ENCODE results near the gene N4BP2L1.

N4BP2L1 gene

GRCh38 chr13:32431361-32431760, 3.4 kb upstream of the N4BP2L1 start:
- DNase-seq (ENCODE audit: low read depth, low spot score): no peak

GRCh38 chr13:32430018-32430747, 2.3 kb upstream of the N4BP2L1 start:
- no peak for DNase-seq (ENCODE audit: low read depth, low spot score)

- DNase-seq (ENCODE audit: low read depth, low spot score): no peak
Observed at GRCh38 chr13:32429433-32429909, 1.5 kb upstream of the N4BP2L1 start.

- no peak for DNase-seq (ENCODE audit: low read depth, low spot score)
Observed at GRCh38 chr13:32428581-32429432, 877 bp upstream of the N4BP2L1 start.

- no peak for DNase-seq (ENCODE audit: low read depth, low spot score)
Observed at GRCh38 chr13:32426990-32427851, 709 bp downstream of the N4BP2L1 start.

- DNase-seq (ENCODE audit: low read depth, low spot score): no peak
Observed at GRCh38 chr13:32426191-32426989, 1.5 kb downstream of the N4BP2L1 start.

- DNase-seq (ENCODE audit: low read depth, low spot score): no peak
Observed at GRCh38 chr13:32425158-32425557, 2.8 kb downstream of the N4BP2L1 start.

- no peak for DNase-seq (ENCODE audit: low read depth, low spot score)
Observed at GRCh38 chr13:32423592-32423991, 4.3 kb downstream of the N4BP2L1 start.

GRCh38 chr13:32419862-32420261, 8.1 kb downstream of the N4BP2L1 start:
- DNase-seq (ENCODE audit: low read depth, low spot score): no peak

- DNase-seq (ENCODE audit: low read depth, low spot score): no peak
Observed at GRCh38 chr13:32417995-32418394, 9.9 kb downstream of the N4BP2L1 start.

- DNase-seq (ENCODE audit: low read depth, low spot score): no peak
Observed at GRCh38 chr13:32415019-32415418, 12.9 kb downstream of the N4BP2L1 start.

- no peak for DNase-seq (ENCODE audit: low read depth, low spot score)
Observed at GRCh38 chr13:32414580-32414979, 13.3 kb downstream of the N4BP2L1 start.

- no peak for DNase-seq (ENCODE audit: low read depth, low spot score)
Observed at GRCh38 chr13:32413284-32413683, 14.6 kb downstream of the N4BP2L1 start.

- DNase-seq (ENCODE audit: low read depth, low spot score): no peak
Observed at GRCh38 chr13:32409561-32410421, 18.1 kb downstream of the N4BP2L1 start.

- no peak for DNase-seq (ENCODE audit: low read depth, low spot score)
Observed at GRCh38 chr13:32409001-32409313, 19.0 kb downstream of the N4BP2L1 start.

GRCh38 chr13:32408296-32409000, 19.5 kb downstream of the N4BP2L1 start:
- DNase-seq (ENCODE audit: low read depth, low spot score): no peak

- DNase-seq (ENCODE audit: low read depth, low spot score): no peak
Observed at GRCh38 chr13:32407854-32408253, 20.1 kb downstream of the N4BP2L1 start.

- no peak for DNase-seq (ENCODE audit: low read depth, low spot score)
Observed at GRCh38 chr13:32403108-32403507, 24.8 kb downstream of the N4BP2L1 start.

GRCh38 chr13:32391101-32391619, 36.8 kb downstream of the N4BP2L1 start:
- no peak for DNase-seq (ENCODE audit: low read depth, low spot score)
